HepG2 (cell line): ENCODE data around the gene MAP2K7. TPM values are rescaled to one million over a fixed set of nuclear protein-coding genes. Genes with fewer than 3 reads are reported as not detected.

Experiments used
- HNRNPK ChIP-seq: fragments of 200-400 bp; formaldehyde crosslinking; IDR thresholded peaks from 2 replicates; pipeline ENCODE4 v1.6.1; 2018; ENCODE audit warnings: low read length, low read depth, moderate library complexity, mild to moderate bottlenecking; ENCODE audit not compliant: poor library complexity, severe bottlenecking
- HNRNPUL1 ChIP-seq: fragments of 200-400 bp; formaldehyde crosslinking; IDR thresholded peaks from 2 replicates; pipeline ENCODE4 v1.6.1; 2017; ENCODE audit warnings: low read depth, mild to moderate bottlenecking, low read length, moderate library complexity
- KDM2A ChIP-seq: sonication (generic); formaldehyde crosslinking; IDR thresholded peaks from 2 replicates; pipeline ENCODE4 v1.4.0; 2020; ENCODE audit warnings: low read depth, missing genetic modification reagents, borderline replicate concordance
- MEF2D ChIP-seq: sonication (generic); formaldehyde crosslinking; IDR thresholded peaks from 2 replicates; pipeline ENCODE4 v1.5.1; 2020; ENCODE audit warnings: mild to moderate bottlenecking, missing genetic modification reagents
- MEIS2 ChIP-seq: sonication (generic); formaldehyde crosslinking; IDR thresholded peaks from 2 replicates; pipeline ENCODE4 v1.9.0; 2021; ENCODE audit warnings: mild to moderate bottlenecking, missing genetic modification reagents
- ONECUT2 ChIP-seq: sonication (generic); formaldehyde crosslinking; IDR thresholded peaks from 2 replicates; pipeline ENCODE4 v1.4.0; 2020; ENCODE audit warnings: missing genetic modification reagents
- TBX2 ChIP-seq: sonication (generic); formaldehyde crosslinking; IDR thresholded peaks from 2 replicates; pipeline ENCODE4 v1.5.0; 2020; ENCODE audit warnings: missing genetic modification reagents, mild to moderate bottlenecking, borderline replicate concordance
- ZNF776 ChIP-seq: sonication (generic); formaldehyde crosslinking; IDR thresholded peaks from 2 replicates; pipeline ENCODE4 v1.4.0; 2020; ENCODE audit warnings: mild to moderate bottlenecking, missing genetic modification reagents
- polyA plus RNA-seq, 8 experiments: library from polyadenylated mRNA; depleted of rRNA in 3 of 8; stranded (reverse) in 7 of 8; unstranded in 1 of 8; fragments of >200 nt; fragmentation: Illumina TruSeq in 4 of 8; extraction: Trizol in 4 of 8; gene quantifications; 2 replicates each; pipeline versions ENCODE4 v1.2.1 to v1.2.3, GENCODE V29; 2011 to 2016; ENCODE audit warnings: low read depth in 4 of 8, missing spikeins in 1 of 8, mixed read lengths in 1 of 8; ENCODE audit not compliant: insufficient read depth in 1 of 8
- total RNA-seq, 5 experiments: library from RNA; depleted of rRNA; stranded (reverse); fragments of >200 nt; fragmentation: Illumina TruSeq; extraction: Trizol; gene quantifications; 2 replicates each; pipeline ENCODE4 v1.2.3, GENCODE V29; 2016; ENCODE audit warnings: low read depth in 1 of 5
- TF ChIP-seq, protein P1 (sequence below): sonication (generic); formaldehyde crosslinking; IDR thresholded peaks from 2 replicates; pipeline ENCODE4 v1.4.0; 2020; ENCODE audit warnings: mild to moderate bottlenecking, missing genetic modification reagents, borderline replicate concordance
- TF ChIP-seq, protein P2 (sequence below): IDR thresholded peaks from 2 replicates; pipeline ENCODE4 v1.4.0; 2020; ENCODE audit warnings: mild to moderate bottlenecking, missing genetic modification reagents
- TF ChIP-seq, protein P3 (sequence below): sonication (generic); formaldehyde crosslinking; IDR thresholded peaks from 2 replicates; pipeline ENCODE4 v1.8.1; 2022; ENCODE audit warnings: mild to moderate bottlenecking, missing genetic modification reagents
- TF ChIP-seq, protein P4 (sequence below): sonication (generic); formaldehyde crosslinking; IDR thresholded peaks from 2 replicates; pipeline ENCODE4 v1.4.0; 2020; ENCODE audit warnings: mild to moderate bottlenecking, missing genetic modification reagents
- TF ChIP-seq, protein P5 (sequence below): IDR thresholded peaks from 2 replicates; pipeline ENCODE4 v1.6.1; 2016

The MAP2K7 gene
- total and polyA plus RNA-seq, 2 of the 13 experiments (the other 11 are each of a cell fraction or from before 2014, with no cell fraction given) = 9.0 to 10.8 TPM

DNA sequence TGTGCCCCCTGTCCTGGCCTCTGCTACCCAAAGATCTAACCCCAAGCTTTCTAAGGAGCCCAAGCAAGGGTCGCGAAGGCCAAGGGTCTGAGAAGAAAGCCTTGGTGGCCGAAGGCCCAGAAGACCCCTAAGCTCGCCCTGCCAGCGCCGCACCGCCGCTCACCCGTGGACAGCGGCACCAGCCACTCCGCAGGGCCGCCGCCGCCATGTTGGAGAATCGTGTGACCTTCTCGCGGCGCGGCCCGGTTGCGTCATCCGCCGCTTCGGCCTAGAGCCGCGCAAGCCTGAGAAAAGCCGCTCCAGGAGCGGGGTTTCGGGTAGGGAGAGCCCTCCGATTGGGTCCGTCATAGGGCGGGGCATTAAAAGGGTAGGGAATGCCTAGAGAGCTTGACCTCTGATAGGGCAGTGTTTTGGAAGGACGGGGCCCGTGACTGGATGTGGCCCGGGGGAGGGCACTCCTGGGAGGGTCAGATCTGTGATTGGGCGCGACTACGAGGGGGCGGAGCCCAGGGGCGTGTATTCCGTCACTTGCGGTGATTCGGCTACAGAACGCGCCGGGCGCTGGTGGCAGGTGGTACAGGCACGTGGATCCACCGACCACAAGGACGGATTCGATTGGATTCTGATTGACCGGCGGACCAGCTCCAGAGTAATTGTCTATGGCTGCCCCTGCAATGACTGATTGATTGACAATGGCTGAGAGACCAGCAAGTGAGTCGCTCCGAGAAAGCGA lies 39.9 kb downstream of the MAP2K7 start, which contains the start of gene TIMM44 (continued):
- TF ChIP-seq, protein P1, sequence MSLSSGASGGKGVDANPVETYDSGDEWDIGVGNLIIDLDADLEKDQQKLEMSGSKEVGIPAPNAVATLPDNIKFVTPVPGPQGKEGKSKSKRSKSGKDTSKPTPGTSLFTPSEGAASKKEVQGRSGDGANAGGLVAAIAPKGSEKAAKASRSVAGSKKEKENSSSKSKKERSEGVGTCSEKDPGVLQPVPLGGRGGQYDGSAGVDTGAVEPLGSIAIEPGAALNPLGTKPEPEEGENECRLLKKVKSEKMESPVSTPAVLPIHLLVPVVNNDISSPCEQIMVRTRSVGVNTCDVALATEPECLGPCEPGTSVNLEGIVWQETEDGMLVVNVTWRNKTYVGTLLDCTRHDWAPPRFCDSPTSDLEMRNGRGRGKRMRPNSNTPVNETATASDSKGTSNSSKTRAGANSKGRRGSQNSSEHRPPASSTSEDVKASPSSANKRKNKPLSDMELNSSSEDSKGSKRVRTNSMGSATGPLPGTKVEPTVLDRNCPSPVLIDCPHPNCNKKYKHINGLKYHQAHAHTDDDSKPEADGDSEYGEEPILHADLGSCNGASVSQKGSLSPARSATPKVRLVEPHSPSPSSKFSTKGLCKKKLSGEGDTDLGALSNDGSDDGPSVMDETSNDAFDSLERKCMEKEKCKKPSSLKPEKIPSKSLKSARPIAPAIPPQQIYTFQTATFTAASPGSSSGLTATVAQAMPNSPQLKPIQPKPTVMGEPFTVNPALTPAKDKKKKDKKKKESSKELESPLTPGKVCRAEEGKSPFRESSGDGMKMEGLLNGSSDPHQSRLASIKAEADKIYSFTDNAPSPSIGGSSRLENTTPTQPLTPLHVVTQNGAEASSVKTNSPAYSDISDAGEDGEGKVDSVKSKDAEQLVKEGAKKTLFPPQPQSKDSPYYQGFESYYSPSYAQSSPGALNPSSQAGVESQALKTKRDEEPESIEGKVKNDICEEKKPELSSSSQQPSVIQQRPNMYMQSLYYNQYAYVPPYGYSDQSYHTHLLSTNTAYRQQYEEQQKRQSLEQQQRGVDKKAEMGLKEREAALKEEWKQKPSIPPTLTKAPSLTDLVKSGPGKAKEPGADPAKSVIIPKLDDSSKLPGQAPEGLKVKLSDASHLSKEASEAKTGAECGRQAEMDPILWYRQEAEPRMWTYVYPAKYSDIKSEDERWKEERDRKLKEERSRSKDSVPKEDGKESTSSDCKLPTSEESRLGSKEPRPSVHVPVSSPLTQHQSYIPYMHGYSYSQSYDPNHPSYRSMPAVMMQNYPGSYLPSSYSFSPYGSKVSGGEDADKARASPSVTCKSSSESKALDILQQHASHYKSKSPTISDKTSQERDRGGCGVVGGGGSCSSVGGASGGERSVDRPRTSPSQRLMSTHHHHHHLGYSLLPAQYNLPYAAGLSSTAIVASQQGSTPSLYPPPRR (CRISPR knock-in tag) = no peak
- TF ChIP-seq, protein P2, sequence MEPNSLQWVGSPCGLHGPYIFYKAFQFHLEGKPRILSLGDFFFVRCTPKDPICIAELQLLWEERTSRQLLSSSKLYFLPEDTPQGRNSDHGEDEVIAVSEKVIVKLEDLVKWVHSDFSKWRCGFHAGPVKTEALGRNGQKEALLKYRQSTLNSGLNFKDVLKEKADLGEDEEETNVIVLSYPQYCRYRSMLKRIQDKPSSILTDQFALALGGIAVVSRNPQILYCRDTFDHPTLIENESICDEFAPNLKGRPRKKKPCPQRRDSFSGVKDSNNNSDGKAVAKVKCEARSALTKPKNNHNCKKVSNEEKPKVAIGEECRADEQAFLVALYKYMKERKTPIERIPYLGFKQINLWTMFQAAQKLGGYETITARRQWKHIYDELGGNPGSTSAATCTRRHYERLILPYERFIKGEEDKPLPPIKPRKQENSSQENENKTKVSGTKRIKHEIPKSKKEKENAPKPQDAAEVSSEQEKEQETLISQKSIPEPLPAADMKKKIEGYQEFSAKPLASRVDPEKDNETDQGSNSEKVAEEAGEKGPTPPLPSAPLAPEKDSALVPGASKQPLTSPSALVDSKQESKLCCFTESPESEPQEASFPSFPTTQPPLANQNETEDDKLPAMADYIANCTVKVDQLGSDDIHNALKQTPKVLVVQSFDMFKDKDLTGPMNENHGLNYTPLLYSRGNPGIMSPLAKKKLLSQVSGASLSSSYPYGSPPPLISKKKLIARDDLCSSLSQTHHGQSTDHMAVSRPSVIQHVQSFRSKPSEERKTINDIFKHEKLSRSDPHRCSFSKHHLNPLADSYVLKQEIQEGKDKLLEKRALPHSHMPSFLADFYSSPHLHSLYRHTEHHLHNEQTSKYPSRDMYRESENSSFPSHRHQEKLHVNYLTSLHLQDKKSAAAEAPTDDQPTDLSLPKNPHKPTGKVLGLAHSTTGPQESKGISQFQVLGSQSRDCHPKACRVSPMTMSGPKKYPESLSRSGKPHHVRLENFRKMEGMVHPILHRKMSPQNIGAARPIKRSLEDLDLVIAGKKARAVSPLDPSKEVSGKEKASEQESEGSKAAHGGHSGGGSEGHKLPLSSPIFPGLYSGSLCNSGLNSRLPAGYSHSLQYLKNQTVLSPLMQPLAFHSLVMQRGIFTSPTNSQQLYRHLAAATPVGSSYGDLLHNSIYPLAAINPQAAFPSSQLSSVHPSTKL (CRISPR knock-in tag) = peak; percentile 53; the same call in 1 of the 2 replicates
- TF ChIP-seq TBX2 (CRISPR knock-in tag) = peak; percentile 76
- TF ChIP-seq HNRNPUL1 = 0 out of 2 replicates have a peak, but pooled peaks have one; percentile 35
- TF ChIP-seq HNRNPK = no peak
- peak; percentile 49; the same call in 1 of the 2 replicates for TF ChIP-seq MEIS2 (CRISPR knock-in tag)
- 0 out of 2 replicates have a peak, but pooled peaks have one; percentile 63 for TF ChIP-seq ZNF776 (CRISPR knock-in tag)
- TF ChIP-seq, protein P3, sequence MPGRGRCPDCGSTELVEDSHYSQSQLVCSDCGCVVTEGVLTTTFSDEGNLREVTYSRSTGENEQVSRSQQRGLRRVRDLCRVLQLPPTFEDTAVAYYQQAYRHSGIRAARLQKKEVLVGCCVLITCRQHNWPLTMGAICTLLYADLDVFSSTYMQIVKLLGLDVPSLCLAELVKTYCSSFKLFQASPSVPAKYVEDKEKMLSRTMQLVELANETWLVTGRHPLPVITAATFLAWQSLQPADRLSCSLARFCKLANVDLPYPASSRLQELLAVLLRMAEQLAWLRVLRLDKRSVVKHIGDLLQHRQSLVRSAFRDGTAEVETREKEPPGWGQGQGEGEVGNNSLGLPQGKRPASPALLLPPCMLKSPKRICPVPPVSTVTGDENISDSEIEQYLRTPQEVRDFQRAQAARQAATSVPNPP = peak; percentile 78; the same call in 1 of the 2 replicates
- TF ChIP-seq, protein P4, sequence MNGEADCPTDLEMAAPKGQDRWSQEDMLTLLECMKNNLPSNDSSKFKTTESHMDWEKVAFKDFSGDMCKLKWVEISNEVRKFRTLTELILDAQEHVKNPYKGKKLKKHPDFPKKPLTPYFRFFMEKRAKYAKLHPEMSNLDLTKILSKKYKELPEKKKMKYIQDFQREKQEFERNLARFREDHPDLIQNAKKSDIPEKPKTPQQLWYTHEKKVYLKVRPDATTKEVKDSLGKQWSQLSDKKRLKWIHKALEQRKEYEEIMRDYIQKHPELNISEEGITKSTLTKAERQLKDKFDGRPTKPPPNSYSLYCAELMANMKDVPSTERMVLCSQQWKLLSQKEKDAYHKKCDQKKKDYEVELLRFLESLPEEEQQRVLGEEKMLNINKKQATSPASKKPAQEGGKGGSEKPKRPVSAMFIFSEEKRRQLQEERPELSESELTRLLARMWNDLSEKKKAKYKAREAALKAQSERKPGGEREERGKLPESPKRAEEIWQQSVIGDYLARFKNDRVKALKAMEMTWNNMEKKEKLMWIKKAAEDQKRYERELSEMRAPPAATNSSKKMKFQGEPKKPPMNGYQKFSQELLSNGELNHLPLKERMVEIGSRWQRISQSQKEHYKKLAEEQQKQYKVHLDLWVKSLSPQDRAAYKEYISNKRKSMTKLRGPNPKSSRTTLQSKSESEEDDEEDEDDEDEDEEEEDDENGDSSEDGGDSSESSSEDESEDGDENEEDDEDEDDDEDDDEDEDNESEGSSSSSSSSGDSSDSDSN (CRISPR knock-in tag) = peak; percentile 88
- TF ChIP-seq, protein P5, sequence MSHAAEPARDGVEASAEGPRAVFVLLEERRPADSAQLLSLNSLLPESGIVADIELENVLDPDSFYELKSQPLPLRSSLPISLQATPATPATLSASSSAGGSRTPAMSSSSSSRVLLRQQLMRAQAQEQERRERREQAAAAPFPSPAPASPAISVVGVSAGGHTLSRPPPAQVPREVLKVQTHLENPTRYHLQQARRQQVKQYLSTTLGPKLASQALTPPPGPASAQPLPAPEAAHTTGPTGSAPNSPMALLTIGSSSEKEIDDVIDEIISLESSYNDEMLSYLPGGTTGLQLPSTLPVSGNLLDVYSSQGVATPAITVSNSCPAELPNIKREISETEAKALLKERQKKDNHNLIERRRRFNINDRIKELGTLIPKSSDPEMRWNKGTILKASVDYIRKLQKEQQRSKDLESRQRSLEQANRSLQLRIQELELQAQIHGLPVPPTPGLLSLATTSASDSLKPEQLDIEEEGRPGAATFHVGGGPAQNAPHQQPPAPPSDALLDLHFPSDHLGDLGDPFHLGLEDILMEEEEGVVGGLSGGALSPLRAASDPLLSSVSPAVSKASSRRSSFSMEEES (CRISPR knock-in tag) = peak; percentile 91
- peak; percentile 96 for TF ChIP-seq KDM2A
- TF ChIP-seq ONECUT2 (CRISPR knock-in tag) = 0 out of 2 replicates have a peak, but pooled peaks have one; percentile 16
- peak; percentile 82 for TF ChIP-seq MEF2D (CRISPR knock-in tag)
